Prostate gland (tissue), 2 donors: ENCODE results near the gene DPP9.

Source experiments
- CTCF ChIP-seq, 4 experiments: fragments of 200-600 bp in 2 of 4; fragments of 450-650 bp in 2 of 4; sonication (generic) in 2 of 4; IDR thresholded peaks; 1 replicate in 3 of 4; 2 replicates in 1 of 4; pipeline ENCODE4 v1.5.1; 2016 to 2019; ENCODE audit warnings: antibody characterized with exemption in 4 of 4, mild to moderate bottlenecking in 2 of 4, moderate library complexity in 2 of 4
- POLR2A ChIP-seq: fragments of 450-650 bp; IDR thresholded peaks from one replicate; pipeline ENCODE4 v1.6.1; 2016; ENCODE audit warnings: antibody characterized with exemption, mild to moderate bottlenecking

GRCh38 chr19:4642625-4643024, 81.0 kb downstream of the DPP9 start:
- TF ChIP-seq CTCF (IDR thresholded peaks at IDR 0.05) (no peak), POLR2A (no peak)
